NCI-H1105 treated with DMSO at 0.1 percent for 48 hours (cell line): ENCODE results near the gene NDUFS8.

Experiments used
- DNase-seq: peaks from one replicate; lab custom pipeline; 2025; lab: John Stamatoyannopoulos, UW

The NDUFS8 gene

DNA sequence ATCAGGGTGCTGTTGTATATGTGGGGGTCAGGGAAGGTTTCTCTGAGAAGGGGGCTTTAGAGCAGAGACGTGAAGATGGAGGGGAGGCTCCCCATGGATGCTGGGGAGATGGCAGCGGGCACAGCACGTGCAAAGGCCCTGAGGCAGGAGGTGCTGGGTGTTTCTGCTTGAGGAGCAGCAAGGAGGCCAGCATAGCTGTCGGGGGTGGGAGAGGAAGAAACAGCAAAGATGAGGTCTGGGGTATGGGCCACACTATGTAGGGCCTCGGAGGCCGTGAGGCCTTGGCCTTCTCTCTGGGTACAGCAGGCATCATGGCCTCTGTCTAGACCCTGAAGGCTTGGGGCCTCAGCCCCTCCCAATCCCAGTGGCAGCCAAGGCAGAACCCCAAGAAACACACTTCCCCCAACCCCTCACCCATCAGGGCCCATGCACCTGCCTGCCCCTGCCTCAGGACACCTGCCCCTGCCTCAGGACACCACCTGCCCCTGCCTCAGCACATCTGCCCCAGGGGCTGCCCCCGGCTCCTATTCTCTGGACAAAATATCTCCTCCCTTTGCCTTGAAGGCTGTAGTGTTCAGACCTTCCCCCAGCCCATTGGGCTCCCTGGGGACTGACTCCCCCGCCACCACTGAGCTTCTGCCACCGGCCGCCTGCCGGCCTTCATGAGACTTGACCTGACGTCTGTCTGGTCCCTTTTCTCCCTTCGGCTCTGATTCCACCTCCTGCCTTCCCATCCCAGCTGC is 14.1 kb upstream of the NDUFS8 start:
- DNase-seq, result no peak

DNA sequence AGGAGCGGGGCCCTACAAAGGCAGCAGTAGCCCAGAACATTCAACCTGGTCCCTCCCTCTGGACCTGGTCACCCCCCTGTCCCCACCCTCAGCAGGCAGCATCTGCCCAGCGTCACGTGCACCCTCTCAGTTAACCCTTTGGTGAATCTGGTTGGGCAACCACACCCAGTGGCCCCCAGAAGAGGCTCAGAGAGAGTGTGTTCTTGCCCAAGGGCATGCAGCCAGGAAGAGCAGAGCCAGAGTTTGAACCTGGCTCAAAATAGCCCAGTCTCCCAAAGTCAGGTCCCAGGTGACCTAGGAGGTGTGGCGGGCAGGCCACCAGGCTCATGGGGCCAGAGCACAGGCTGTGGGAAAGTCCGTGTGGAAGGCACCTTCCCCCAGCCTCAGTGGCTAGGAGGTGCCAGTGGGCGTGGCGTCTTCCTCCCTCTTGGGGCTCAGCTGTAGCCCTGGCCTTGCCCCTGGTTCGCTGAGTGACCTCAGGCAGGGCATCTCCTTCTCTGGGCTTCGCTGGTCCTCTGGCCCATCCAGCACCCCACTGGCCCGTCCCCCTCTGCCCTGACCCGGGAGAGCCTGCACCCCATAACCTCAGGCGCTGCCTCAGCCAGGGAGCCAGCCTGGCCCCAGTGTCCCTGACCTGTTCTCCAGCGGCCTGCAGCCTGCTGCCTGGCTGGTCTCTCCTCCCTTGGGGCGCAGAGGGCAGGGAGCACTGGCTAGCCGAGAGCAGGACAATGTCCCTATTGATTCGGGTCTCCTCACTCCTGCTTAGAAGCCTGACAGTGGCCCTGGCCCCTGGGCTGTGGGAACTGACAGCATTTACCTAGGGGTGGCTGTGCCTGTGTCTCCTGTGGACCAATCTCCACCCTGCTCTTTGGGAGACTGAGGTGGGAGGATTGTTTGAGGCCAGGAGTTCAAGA is 13.3 kb upstream of the NDUFS8 start:
- DNase-seq, result no peak

DNA sequence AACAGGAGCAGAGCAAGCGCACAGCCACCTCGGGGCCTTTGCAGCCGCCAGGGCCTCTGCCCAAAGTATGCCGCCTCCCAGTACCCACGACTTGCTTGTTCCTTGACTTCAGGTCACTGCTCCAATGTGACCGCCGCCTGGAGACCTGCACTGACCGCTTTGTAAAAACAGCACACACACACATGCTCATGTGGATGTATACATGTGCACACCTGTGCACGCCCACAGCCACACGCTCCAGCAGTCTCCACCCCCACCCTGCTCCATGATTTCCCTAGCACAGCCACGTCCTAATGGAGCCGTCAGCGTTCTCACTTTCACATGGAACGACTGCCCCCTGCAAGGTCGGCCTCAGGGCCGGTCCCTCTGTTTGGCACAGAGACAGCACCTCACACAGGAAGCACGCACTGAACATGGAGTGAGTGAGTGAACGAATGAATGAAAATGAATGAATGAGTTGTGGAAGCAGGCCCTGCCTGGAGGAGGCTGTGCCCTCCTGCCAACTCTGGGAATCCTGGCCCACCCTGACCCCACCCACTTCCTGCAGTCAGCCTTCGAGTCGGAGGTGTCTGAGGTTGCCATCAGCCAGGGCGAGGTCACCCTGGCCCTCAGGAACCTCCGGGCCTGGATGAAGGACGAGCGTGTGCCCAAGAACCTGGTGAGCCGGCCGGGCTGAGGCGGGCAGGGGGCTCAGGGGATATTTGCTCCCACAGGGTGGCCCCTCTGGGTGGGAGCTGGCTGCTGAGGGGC is 12.3 kb upstream of the NDUFS8 start:
- DNase-seq, result no peak

DNA sequence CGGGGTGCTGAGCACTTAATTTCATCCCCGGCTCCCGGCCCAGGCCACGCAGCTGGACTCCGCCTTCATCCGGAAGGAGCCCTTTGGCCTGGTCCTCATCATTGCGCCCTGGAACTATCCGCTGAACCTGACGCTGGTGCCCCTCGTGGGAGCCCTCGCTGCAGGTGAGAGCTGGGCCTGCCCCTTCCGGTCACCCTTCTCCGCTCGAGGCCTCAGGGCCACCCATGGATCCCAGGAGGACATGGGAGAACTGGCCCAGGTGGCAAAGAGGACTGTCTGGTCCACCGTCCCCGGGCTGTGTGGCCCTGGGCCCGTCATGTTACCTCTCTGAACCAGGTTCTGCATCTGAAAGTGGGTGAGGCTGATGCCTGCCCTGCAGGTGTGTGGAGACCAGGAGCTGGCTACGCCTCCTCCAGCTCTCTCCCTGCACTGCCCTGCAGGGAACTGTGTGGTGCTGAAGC is 11.7 kb upstream of the NDUFS8 start:
- no peak for DNase-seq

DNA sequence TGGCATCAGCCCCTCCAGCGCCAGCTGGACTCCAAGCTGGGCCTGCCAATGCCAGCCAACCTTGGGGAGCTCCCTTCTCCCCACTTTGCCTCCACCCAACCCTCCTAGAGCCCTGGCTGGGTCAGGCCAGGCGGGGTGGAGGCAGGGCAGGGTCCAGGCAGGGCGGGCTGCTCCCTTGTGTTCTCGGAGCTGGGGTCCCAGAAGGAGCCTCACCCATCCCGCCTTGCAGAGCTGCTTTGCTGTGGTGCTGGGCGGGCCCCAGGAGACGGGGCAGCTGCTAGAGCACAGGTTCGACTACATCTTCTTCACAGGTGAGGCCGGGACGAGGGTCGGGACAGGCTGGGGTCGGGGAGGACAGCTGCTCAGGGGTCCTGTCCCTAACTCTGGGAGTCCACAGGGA is 11.0 kb upstream of the NDUFS8 start:
- no peak for DNase-seq

DNA sequence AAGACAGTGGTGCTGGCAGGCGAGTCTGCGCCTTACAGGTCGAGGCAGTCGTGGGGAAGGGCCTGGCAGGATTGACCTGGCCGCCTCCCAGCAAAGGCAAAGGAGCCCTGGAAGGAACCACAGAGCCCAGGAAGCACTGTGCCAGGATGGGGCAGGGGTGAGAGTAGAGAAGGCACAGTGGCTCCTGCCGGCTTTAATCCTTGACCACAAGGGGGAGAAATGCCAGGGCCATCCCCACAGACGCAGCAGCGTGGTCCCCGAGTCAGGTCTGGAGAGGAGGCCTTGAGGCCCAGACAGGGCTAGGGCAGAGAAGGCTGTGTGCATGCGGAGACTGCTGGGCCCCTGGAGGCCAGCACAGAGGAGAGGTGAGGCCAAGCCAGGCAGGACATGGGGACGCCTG is 9.9 kb upstream of the NDUFS8 start:
- no peak for DNase-seq

DNA sequence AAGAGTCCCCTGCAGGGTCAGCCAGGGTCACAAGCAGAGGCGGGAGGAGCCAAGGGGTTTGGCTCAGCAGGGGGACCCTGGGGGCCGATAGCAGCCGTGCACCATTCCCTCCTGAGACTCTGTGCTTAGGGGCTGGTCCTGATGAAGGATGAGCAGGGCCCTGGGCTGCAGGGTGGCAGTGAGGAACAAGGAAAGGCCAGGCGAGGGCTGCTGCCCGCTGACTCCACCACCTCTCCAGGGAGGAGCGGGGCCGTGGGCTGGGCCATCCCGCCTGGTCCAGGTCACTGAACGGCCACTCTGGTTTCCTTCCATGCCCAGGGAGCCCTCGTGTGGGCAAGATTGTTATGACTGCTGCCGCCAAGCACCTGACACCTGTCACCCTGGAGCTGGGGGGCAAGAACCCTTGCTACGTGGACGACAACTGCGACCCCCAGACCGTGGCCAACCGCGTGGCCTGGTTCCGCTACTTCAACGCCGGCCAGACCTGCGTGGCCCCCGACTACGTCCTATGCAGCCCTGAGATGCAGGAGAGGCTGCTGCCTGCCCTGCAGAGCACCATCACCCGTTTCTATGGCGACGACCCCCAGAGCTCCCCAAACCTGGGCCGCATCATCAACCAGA is 9.2 kb upstream of the NDUFS8 start:
- DNase-seq, result no peak

DNA sequence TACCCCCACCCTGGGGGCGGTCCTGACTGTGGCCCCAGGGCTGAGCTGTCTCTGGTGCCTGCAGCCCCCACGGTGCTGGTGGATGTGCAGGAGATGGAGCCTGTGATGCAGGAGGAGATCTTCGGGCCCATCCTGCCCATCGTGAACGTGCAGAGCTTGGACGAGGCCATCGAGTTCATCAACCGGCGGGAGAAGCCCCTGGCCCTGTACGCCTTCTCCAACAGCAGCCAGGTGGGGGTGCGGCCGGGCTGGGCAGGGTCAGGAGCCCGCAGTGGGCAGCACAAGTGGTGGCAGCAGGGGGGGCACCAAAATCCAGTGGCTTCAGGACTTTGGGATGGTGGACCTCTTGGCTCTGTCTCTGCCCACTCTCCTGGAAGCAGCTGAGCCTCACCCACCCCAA is 8.0 kb upstream of the NDUFS8 start:
- DNase-seq, result no peak

DNA sequence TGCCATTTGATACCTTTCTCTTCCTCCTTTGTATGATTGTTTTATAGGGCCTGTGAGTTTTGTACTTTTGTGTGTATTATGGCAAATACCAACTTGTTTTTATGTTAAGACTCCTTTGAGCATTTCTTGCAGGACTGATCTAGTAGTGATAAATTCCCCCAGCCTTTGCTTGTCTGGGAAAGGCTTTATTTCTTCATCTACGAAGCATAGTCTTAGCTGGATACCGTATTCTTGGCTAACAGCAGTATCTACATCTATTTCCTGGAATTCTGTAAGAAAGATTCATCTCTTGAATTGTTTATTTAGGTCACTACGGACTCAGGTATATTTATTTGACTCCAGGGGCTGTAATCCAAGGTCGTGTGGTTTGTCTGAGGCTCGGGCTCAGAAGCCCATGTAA is 6.0 kb upstream of the NDUFS8 start:
- DNase-seq, result no peak

DNA sequence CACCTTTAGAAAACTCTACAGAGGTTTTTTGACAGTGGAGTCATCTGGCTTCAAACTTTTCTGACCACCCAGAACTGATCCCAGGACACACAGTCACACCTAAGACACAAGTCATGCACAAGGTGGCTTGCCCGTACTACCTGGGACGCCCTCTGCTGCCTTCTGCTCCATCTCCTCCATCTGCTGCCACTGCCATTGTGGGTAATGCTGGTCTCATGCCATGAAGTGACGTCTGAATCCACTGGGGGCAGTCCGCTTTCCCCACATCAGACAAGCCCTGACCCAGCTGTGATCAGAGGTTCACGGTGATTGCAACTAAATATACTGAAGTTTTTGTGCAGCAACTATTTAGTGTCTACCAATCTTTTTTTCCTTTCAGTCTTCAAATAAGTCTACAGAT is 5.4 kb upstream of the NDUFS8 start:
- DNase-seq, result no peak

DNA sequence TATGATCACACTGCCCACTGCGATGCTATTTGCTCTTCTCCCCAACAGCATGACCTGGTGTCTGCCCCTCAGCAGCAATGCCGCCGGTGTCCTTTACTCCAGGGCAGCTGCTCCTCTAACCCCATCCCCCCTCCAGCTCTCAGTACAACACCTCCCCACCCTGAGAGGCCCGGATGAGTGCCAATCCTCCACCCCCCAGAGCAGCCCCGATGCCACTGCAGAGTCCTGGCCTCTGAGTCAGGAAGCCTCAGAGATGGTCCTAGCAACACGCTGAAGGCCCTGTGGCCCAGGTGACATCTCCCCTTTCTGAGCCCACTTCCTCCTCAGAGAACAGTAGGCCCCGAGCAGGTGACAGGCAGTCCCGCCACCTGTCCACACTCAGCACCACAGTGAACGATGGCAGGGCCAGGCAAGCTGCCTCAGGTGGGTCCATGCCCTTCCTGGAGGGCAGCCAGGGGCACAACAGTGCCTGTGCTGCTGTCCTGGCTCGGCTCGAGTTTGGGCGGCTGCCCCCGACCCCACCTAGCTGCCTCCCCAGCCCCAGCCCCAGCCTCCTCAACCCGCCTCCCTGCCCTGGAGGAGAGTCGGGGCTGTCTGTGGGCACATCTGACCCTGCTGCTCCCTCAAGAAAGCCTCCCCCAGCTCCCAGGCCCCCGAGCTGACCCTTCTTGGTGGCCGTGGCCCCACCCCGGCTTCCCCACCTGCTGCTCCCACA is 3.9 kb upstream of the NDUFS8 start:
- peak; percentile 29 for DNase-seq

DNA sequence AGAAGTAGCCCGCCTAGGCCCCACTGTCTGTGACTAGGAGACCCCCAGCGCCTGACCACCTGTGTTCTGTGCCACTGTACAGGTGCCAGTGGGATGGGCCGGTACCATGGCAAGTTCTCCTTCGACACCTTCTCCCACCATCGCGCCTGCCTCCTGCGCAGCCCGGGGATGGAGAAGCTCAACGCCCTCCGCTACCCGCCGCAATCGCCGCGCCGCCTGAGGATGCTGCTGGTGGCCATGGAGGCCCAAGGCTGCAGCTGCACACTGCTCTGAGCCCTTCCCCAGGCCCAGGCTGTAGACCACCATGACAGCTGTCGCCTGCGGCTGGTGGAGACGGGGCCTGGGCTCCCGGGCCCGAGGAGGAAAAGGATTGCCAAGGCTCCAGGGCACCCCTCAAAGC is 2.8 kb upstream of the NDUFS8 start:
- DNase-seq, result no peak

DNA sequence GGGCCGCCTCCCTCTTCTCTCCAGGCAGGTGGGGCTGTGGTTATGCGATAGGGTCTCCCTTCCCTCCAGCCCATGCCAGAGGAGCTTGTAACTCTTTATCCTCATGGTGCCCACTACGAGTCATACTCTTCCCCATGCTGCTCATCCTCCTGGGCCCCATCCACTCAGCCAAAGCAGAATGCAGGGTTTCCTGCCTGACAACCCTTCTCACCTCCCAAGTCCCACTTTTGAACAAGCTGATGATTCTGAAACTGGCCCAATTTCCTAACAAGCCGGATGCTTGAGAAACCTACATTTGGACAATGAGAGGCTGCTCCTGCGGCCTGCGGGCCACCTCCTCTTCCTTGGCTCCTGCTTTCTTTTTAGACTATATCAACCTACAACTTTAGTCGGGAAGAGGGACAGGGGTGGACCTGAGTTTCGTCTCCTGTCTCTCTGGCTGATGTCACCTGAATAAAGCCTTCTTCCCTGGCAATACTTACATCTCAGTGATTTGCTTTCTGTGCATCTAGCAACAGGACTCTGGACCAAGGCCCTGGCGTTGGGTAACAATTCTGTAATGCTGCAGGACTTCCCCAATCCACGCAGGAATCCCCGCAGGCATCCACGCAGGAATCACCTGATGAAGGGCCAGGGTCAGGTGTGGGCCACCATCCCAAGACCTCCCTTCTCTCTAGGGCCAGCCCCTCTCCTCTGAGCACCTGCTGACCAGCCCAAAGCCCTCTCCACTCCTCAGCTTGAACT is 1.5 kb upstream of the NDUFS8 start:
- no peak for DNase-seq

DNA sequence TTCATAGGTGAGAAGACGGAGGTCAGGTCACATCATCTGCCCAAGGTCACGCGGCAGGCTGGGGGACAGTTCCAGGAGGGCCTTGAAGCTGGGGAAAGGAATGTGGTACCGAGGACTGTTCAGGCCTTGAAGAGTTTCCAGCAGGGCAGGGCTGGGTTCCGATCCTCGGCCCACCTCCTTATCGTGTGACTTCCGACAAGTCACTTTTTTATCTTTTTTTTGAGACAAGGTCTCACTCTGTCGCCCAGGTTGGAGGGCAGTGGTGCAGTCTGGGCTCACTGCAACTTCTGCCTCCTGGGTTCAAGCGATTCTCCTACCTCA is 623 bp downstream of the NDUFS8 start:
- DNase-seq, result no peak

DNA sequence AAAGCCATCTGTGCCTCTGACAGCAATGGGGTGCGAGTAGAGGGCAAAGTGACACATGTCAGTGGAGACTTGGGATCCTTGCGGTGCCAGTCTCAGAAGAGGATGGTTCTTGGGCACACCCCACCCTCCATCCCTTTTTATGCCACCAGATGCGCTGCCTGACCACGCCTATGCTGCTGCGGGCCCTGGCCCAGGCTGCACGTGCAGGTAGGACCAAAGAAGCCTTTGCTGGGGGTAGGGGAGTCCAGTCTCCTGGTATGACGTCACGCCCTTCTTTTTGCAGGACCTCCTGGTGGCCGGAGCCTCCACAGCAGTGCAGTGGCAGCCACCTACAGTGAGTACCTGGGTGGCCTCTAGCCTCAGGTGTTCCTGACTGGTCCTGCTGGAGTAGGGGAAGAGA is 1.5 kb downstream of the NDUFS8 start:
- no peak for DNase-seq

DNA sequence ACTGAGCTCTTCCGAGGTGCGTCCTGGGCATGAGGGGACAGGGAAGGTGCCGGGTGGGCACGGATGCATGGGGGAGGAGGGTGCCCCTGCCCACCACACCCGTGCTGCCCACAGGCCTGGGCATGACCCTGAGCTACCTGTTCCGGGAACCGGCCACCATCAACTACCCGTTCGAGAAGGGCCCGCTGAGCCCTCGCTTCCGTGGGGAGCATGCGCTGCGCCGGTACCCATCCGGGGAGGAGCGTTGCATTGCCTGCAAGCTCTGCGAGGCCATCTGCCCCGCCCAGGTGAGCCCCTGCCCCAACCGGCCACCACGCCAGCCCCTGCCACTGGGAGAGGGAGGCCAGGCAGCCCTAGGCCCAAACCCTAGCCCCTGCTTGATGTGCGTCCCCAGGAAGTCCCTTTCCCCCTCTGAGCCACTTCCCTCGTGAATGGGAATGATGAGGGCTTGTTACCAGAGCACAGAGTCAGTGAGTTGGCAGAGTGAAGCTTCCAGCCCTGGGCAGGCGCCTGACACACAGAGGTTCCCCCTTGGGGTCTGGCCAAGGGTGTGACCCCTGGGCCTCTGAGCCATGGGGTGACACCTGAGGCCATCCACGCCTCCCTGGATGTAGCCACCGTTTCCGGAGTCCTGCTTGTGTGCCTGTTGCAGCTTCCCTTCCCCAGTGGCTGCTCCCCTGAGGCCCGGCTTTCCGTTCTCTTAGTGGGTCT is 2.7 kb downstream of the NDUFS8 start:
- DNase-seq, result no peak

DNA sequence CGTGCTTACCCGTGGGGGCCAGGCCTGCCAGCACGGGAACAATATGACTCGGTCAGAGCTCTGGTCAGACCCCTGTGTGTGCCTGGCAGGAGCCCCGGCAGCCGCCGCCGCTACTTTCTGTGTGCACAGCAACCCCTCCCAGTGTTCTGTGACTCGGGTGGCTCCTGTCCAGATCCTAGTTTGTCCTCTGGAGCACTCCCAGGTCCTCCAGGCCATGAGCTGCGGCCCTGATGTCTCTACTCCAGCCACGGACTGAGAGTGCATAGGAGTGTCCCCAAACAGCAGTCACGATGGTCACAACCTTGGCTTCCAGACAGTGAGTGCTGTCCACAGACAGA is 3.2 kb downstream of the NDUFS8 start:
- no peak for DNase-seq

DNA sequence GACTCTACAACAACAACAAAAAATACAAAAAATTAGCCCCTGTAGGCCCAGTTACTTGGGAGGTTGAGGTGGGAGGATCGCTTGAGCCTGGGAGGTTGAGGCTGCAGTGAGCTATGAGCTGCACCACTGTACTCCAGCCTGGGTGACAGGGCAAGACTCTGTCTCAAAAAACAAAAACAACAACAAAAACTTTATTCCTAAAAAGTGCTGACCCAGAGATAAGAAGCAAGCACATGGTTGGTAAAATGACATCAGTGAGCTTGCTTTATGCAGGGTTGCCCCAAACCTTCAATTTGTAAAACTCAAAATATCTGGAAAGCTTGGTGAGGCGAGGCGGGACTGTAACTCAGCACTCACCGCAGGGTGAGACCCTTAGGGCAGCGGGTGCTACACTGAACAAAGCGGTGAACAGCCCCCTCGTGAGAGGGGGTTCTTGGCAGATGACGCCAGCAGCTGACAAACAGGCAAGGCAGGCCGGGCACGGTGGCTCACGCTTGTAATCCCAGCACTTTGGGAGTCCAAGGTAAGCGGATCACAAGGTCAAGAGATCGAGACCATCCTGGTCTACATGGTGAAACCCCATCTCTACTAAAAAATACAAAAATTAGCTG is 4.9 kb downstream of the NDUFS8 start:
- no peak for DNase-seq

DNA sequence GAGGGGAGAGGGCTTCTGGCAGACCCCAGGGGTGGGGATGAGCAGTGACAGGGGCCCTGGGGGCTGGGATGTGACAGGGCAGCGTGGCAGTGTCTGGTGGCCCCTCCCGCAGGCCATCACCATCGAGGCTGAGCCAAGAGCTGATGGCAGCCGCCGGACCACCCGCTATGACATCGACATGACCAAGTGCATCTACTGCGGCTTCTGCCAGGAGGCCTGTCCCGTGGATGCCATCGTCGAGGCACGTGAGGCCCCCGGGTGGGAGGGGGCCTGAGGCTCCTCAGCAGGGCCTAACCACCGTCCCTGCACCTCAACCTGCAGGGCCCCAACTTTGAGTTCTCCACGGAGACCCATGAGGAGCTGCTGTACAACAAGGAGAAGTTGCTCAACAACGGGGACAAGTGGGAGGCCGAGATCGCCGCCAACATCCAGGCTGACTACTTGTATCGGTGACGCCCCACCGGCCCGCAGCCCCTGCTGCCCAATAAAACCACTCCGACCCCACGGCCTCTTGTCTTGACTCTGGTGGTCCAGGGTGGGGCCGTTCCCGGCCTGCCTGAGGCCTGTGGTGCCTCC is 5.7 kb downstream of the NDUFS8 start:
- no peak for DNase-seq
